Measurements from ENCODE around the gene BICD2.

The BICD2 gene

GRCh38 chr9:92664394-92665152 lies 100.1 kb downstream of the BICD2 start:
- DNase-seq = peak; percentile 5

DNA sequence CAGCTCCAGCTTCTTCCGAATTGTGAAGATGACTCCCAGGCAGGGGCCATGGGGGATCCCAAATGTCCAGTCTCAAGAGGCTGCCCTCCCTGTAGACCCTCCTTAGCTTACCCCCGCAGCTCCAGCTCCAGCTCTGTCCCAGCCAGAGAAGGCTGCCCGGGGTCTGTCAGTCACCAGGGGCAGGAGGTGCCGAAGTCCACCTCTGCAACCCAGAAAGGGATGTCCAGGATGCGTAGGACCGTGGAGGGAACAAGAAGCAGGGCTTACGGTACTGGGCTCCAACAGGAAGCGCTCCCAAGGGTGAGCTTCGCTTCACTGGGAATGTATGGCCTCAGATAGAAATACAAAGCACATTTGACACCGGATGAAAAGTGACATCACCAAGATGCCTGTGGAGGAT lies 100.7 kb downstream of the BICD2 start:
- no peak for DNase-seq

GRCh38 chr9:92663126-92663525 lies 101.5 kb downstream of the BICD2 start:
- DNase-seq = no peak

DNA sequence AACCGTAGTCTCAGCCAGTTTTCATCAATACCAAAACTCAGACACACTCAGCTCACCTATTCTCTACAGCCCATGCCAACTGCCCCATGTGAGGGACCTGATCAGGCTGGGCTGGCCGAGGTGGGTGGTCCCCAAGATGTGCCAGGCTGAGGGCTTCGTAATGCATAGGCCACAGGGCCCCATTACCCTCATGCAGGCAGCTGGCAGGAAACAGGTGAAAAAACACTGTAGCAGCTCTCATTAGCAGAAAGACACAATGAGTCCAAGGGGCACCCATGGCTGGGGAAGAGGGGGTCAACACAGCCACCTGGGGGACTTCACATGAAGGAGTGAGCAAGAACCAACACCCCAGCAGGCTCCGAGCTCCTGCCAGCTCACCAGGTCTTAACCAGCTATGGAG lies 102.9 kb downstream of the BICD2 start:
- DNase-seq = no peak

All from activated CD4-positive, alpha-beta T cell treated with anti-CD3 and anti-CD28 coated beads, Interleukin-2, amount 50 U/mL, for 1 hour (primary cell).